C4-2B (cell line): ENCODE results near the gene XG.

Experiments used
- CTCF ChIP-seq: fragments of 450-650 bp; conservative IDR thresholded peaks from 2 replicates; pipeline ENCODE4 v1.5.1; 2017; ENCODE audit warnings: mild to moderate bottlenecking
- ZFX ChIP-seq: fragments of 450-650 bp; IDR thresholded peaks from 2 replicates; pipeline ENCODE4 v1.6.1; 2017

- TF ChIP-seq CTCF (no peak), ZFX (no peak)
Measured at GRCh38 chrX:2712890-2713840, 38.7 kb upstream of the XG start.
